Measurements from ENCODE around the gene ZAP70.

DNA sequence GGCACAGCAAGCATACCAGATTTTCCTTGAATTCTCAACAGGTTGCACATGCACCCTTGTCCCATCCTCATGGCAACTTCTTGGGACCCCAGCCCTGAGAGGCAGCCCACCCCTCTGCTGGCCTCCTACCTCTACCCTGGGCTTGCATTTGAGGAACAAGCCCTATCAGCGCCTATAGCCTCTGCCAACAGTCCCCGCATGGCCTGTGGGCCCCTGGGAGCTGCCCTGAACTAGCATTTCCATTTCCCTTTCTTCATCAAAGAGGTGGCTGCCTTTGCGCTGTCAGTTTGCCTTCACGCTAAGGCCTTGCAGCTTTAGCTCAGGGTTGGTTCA, 5.4 kb upstream of the ZAP70 start:
- TF ChIP-seq, protein P1, sequence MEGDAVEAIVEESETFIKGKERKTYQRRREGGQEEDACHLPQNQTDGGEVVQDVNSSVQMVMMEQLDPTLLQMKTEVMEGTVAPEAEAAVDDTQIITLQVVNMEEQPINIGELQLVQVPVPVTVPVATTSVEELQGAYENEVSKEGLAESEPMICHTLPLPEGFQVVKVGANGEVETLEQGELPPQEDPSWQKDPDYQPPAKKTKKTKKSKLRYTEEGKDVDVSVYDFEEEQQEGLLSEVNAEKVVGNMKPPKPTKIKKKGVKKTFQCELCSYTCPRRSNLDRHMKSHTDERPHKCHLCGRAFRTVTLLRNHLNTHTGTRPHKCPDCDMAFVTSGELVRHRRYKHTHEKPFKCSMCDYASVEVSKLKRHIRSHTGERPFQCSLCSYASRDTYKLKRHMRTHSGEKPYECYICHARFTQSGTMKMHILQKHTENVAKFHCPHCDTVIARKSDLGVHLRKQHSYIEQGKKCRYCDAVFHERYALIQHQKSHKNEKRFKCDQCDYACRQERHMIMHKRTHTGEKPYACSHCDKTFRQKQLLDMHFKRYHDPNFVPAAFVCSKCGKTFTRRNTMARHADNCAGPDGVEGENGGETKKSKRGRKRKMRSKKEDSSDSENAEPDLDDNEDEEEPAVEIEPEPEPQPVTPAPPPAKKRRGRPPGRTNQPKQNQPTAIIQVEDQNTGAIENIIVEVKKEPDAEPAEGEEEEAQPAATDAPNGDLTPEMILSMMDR (IDR thresholded peaks at IDR 0.05) = no peak
- TF ChIP-seq FOXP1 (CRISPR knock-in tag; IDR thresholded peaks at IDR 0.05; ENCODE audit: borderline replicate concordance) (no peak), CREB1 (CRISPR knock-in tag; IDR thresholded peaks at IDR 0.05) (no peak), NFYB (CRISPR knock-in tag; conservative IDR thresholded peaks at IDR 0.05; ENCODE audit: low read depth) (no peak), ATF3 (CRISPR knock-in tag; conservative IDR thresholded peaks at IDR 0.05) (no peak), ZNF232 (CRISPR knock-in tag; IDR thresholded peaks at IDR 0.05) (no peak), ETV6 (CRISPR knock-in tag; IDR thresholded peaks at IDR 0.05) (no peak), MXD4 (CRISPR knock-in tag; IDR thresholded peaks at IDR 0.05; ENCODE audit: borderline replicate concordance) (no peak), STAT6 (CRISPR knock-in tag; conservative IDR thresholded peaks at IDR 0.05; ENCODE audit: low read depth) (no peak)

Data from WTC11 (cell line).